Astrocyte of the cerebellum (primary cell): ENCODE data around the gene DOCK2.
A peak's percentile ranks its signal among the peaks of the same experiment; 100 is the strongest.

Experiments used
- DNase-seq: peaks from one replicate; pipeline ENCODE4 v3.0.0-alpha.2; 2011; ENCODE audit warnings: low read depth
- H3K4me3 ChIP-seq: 2 replicates; pipeline ENCODE4 v1.5.1; 2011; ENCODE audit warnings: mild to moderate bottlenecking, low read depth, low read length, moderate library complexity
- in situ Hi-C: cut with HindIII; loops from 2 replicates; pipeline ENCODE4 v1.10.0; 2017; ENCODE audit warnings: low sequenced_read_pairs
- TF ChIP-seq, protein P1 (sequence below): IDR thresholded peaks from 2 replicates; pipeline ENCODE4 v1.5.1; 2012; ENCODE audit warnings: low read length, low read depth, moderate library complexity, mild to moderate bottlenecking; ENCODE audit errors: missing control alignments

The DOCK2 gene

DNA sequence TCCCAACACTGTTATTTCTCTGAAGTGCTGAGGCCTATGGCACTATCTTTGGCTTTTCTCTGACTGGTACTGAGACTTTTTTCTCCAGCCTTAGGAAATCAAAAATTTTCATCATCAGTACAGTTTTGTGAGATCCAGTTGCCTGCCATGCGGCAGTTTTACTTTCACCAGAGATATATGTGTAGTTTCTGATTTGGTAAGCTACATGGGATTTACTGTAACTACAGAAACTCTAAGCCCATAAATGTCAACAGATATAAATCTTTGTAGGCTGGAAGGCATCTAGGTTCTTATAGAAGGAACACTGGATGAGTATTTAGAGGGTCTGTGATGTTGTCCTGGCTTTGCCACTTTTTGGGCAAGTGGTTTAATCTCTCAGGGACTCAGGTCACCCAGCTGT lies 69.0 kb downstream of the DOCK2 start:
- TF ChIP-seq, protein P1, sequence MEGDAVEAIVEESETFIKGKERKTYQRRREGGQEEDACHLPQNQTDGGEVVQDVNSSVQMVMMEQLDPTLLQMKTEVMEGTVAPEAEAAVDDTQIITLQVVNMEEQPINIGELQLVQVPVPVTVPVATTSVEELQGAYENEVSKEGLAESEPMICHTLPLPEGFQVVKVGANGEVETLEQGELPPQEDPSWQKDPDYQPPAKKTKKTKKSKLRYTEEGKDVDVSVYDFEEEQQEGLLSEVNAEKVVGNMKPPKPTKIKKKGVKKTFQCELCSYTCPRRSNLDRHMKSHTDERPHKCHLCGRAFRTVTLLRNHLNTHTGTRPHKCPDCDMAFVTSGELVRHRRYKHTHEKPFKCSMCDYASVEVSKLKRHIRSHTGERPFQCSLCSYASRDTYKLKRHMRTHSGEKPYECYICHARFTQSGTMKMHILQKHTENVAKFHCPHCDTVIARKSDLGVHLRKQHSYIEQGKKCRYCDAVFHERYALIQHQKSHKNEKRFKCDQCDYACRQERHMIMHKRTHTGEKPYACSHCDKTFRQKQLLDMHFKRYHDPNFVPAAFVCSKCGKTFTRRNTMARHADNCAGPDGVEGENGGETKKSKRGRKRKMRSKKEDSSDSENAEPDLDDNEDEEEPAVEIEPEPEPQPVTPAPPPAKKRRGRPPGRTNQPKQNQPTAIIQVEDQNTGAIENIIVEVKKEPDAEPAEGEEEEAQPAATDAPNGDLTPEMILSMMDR = no peak
- no peak for DNase-seq
- in situ Hi-C loops = no loop called here
- H3K4me3 ChIP-seq = no peak overlapping the region

DNA sequence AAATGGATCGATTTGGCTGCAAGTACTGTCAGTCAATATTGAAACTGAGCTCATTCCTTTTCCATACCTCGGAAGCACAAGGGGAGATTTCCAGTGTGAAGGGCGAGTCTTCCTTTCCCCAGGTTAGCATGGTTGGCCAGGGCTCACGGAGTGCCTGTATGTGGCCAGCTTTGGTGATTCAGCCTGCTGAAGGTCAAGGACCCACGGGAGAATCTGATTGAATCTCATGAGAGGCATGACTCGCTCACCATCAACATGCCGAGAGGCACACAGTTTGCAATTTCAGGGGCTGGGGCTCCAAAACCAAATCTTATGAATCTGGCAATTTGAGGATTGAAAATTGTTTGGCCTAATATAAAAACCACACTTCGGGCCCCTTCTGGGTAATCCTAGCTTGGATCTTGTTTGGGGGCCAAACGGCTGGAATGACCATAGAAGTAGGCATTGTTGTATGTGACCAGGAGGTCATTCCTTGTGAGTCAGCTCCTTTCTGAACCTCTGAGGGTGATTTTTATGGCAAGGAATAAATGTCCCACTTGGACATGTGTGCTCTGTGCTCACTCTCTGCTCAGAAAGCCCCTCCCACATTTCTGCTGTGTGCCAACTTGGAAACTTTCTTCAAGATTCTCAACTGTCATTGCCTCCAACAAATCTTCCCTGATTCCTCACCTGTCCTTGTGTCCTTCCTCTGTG lies 69.8 kb downstream of the DOCK2 start:
- no peak overlapping the region for H3K4me3 ChIP-seq
- TF ChIP-seq, protein P1 = no peak
- DNase-seq = peak; percentile 41
- in situ Hi-C loops = no loop called here

DNA sequence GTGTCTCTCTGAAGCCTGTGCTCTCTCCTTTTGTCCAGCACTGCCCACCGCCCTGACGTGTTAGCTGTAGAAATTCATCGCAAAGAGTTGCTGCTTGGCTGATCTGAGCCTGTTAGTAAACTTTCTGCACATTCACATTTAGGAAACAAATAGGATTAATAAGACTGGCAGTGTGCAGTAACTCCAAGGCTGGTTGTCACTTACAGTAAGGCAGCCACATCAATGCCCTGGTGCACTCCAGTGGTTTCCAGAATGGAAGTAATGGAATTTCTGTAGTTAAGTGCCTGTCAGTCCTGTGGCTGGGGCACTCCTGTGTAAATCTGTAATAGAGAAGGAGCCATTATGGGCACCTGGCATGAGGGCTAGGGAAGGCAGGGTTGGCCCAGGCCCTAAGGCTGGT lies 70.6 kb downstream of the DOCK2 start:
- TF ChIP-seq, protein P1 = no peak
- no peak overlapping the region for H3K4me3 ChIP-seq
- DNase-seq = no peak
- in situ Hi-C loops = no loop called here

DNA sequence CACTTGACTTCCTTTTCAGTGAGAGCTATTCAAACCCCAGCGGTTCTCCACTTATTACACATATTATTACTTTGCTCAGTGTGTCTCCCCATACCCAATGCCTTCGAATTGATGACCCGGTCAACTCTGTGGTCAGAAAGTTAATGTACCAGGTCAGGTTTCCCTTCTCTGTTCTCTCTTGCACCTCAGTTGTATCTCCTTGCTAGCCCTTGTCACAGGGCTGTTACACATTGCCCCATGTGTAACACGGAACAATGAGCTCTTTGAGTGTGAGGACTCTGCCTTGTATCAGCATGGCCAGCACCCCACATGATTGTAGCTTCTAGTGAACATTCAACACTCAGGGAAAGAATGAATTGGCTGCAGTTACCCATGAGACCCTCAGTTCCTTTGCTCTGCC lies 73.6 kb downstream of the DOCK2 start:
- DNase-seq = no peak
- TF ChIP-seq, protein P1 = no peak
- in situ Hi-C loops = no loop called here
- no peak overlapping the region for H3K4me3 ChIP-seq

DNA sequence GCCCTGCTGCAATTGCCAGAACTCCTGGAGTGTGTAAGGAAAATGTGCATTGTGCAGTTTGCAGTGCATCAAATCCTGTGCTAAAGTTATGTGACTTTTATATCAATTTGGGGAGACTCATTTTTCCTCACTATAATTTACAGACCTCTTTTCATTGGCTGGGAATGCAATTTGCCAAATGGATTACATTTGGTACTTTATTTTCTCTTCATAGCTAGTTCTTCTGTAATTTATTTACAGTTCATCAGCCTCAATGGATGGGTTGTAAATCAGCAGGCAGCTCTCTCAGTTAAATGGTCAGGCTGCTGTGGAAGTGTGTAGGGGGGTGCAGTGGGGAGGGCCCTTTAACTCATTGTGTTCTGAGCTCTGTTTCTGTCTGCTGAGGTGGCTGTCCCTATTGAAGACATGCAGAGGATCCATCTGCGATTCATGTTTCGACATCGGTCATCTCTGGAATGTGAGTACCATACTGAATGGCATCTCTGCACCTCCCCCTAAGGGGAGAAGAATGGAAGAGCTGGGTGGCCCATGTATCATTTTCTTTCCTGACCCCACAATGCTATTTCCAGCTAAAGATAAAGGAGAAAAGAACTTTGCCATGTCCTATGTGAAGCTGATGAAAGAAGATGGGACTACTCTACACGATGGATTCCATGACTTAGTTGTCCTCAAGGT lies 74.6 kb downstream of the DOCK2 start:
- no peak overlapping the region for H3K4me3 ChIP-seq
- DNase-seq = no peak
- in situ Hi-C loops = no loop called here
- TF ChIP-seq, protein P1 = no peak

DNA sequence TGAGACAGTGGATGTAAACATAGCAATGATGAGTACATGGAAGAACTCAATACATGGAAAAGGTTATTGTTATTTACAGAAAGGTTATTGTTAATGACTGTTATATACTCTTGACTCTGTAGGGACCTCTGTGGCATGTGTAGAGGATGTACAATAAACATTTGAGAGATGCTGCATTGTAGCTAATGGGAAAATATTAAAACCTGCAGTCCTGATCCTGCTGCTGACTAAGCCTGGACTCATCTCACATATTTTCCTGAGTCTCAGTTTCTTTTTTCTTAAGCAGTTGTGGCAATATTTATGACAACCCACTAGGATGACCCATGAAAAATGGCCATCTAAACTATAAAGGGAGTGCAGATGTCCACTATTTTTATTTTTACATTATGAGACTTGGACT lies 75.4 kb downstream of the DOCK2 start:
- TF ChIP-seq, protein P1 = no peak
- H3K4me3 ChIP-seq = no peak overlapping the region
- no peak for DNase-seq
- in situ Hi-C loops = no loop called here
